Stimulated activated CD4-positive, alpha-beta T cell treated with anti-CD3 and anti-CD28 coated beads, Interleukin-15, amount 100 ng/mL, for 24 hours (primary cell): ENCODE measurements around the gene ARHGAP26.

Source experiments
- DNase-seq: peaks from one replicate; pipeline ENCODE4 v3.0.0-alpha.2; 2020

Gene ARHGAP26

DNA sequence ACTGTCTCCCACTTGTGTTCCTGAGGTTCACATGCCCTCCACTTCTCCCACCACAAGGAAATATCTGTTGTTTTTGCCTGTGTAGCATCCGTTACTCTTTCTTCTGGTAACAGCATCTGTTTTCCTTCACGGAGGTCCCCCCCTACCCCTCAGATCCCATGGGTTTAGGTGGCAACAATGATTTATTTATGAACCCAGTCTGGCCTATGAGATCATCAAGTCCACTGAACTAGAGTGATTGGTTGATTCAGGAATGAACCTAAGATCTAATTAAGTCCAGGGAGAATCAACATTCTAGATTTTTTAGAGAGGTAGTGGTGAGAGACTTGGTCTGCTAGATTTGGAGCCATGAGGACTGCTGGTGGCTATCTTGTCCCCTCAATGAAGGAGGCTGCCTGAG lies 466.5 kb downstream of the ARHGAP26 start:
- no peak for DNase-seq

DNA sequence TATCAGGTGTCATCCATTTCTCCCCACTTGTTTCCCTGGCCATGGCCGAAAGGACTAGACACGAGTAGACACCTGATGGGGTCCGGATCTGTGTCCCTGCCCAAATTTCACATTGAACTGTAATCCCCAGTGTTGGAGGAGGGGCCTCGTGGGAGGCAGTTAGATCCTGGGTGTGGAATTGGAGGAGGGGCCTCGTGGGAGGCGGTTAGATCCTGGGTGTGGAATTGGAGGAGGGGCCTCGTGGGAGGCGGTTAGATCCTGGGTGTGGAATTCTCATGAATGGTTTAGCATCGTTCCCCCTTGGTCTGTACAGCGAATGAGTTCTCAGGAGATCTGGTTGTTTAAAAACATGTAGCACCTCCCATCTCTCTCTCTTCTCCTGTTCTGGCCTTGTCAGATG lies 467.5 kb downstream of the ARHGAP26 start:
- DNase-seq, result no peak

DNA sequence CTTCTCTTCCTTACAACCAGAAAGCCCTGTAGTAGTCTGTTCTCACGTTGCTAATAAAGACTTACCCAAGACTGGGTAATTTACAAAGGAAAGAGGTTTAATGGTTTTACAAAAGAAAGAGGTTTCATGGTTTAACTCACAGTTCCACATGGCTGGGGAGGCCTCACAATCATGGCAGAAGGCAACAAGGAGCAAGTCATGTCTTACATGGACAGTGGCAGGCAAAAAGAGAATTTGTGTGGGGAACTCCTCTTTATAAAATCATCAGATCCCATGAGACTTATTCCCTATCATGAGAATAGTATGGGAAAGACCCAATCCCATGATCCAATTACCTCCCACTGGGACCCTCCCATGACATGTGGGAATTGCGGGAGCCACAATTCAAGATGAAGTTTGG lies 468.4 kb downstream of the ARHGAP26 start:
- DNase-seq, result no peak

GRCh38 chr5:143239882-143240518 lies 469.8 kb downstream of the ARHGAP26 start:
- no peak for DNase-seq

DNA sequence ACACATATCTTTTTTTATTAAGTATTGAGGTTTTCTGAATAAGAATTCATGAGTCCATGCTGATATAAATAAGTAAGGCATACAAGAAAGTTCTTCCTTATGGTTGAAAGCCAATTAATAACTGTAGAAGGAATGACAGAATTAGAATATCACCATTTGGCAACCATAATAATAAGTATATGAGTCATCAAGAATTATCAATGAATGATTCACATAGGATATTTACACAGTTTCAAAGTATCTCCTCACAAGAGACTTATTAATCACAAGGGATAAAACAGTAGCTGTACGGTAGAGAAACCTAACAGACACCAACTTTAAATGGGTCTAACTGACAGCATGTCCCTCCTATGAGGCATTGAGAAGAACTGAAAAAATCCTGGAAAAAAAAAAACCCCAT lies 471.7 kb downstream of the ARHGAP26 start:
- DNase-seq, result no peak

DNA sequence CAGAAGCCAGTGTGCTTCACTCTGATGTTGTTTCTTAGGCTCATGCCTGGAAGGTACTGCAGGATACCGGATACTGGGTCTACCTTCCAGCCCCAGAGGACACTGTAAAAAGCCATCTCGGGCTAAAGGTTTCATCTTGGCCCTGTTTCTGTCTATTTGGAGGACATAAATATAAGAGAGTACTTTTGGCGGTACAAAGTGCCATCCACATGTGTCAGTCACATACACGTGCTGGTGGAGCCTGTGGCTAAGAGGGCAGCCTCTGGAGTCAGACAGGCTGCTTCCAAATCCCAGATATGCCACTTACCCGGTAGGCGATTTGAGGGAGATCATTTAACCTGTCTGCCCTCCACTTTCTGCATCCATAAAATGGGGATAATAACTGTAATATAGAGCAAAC lies 472.9 kb downstream of the ARHGAP26 start:
- no peak for DNase-seq

DNA sequence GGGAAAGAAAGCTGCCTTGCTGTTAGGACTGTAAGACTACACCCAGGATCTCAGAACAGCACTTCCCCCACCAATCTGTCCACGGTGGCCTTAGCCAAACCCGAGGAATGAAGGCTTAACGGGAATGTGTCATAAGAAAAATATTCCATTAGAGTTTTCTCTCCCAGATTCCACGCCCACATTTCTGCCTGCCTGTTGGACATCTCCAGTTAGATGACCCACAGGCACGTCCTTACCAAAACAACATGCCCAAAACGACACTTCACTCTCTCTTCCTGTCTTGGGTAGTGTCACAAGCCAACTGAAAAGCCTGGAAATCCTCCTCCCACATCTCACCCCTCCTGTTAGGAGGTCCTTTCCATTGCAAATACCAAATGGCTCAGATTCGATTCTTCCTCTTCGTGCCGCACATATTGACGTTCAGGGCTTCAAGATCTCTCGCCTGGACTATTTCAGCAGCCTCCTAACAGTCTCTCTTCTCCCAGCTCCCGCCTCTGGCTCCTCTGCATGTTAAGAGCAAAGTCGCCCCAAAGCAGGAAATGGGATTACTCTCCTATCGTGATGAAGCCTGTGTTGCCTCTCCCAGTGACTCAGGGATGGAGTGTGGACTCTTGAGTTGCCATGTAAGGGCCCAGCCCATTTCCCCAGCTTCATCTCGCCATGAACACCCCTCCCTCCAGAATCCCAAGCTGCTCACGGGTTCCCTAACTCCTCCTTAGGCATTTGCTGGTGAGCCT lies 474.0 kb downstream of the ARHGAP26 start:
- DNase-seq, result no peak

DNA sequence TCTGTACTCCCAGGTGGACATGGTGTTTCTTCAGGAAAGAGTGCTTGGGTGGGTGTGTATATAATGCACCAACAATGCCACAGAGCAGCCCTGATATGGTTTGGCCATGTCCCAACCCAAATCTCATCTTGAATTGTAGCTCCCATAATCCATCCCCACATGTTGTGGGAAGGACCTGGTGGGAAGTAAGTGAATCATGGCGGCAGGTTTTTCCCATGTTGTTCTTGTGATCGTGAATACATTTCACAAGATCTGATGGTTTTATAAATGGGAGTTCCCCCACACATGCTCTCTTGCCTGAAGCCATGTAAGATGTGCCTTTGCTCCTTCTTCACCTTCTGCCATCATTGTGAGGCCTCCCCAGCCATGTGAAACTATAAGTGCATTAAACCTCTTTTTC lies 474.8 kb downstream of the ARHGAP26 start:
- DNase-seq, result no peak

DNA sequence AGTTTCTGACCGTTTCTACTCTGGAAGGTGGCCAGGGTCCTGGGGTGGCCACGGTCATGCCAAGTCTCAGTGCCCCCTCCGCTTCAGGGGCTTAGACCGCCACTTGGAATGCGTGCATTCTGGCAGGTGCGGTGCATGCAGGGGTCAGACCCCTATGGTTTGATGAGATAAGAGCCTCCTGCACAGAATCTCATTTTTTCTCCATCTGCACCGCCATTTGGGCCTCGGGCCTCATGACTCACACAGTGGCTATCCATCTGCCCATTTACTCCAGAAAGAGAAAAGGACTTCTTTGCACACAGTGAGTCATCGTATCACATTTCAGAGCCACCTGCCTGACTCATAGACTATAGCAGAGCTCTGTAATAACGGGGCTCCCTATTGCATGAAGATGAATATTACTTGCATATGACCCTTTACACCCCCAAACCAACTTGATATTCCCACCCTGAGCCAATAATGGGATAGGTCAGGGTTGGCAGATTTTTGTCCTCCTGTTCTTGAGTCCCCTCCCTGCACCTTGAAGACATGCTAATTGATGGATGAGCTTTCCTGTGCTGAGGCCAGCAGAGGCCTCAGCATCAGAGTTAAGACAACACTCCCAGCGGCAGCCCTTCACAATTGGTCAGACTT lies 475.9 kb downstream of the ARHGAP26 start:
- DNase-seq, result no peak

- DNase-seq, result no peak
These were observed 477.1 kb downstream of the ARHGAP26 start for GRCh38 chr5:143247134-143247815.

- DNase-seq, result no peak
These were observed 478.2 kb downstream of the ARHGAP26 start for GRCh38 chr5:143248391-143248790.

- DNase-seq, result no peak
These were observed 478.8 kb downstream of the ARHGAP26 start for GRCh38 chr5:143248822-143249579.

DNA sequence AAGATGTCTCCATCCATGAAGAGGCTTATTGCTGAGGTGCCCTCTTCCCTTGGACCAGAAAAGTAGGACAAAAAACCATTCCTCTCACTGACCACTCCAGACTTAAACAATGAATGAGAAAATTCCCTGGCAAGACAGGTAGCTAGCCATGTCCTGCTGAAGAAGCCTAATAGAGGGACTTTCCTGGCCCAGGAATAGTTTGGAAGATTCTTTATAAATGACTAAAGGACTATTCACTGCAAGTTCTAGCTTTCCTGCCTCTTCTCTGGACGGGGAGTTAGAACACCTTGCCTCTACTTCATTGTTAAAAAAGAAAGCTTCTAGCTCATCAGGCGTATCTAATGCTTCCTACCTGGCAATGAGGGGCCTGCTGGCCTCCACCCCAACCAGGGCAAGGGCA lies 479.7 kb downstream of the ARHGAP26 start:
- no peak for DNase-seq

GRCh38 chr5:143251190-143251589 lies 481.0 kb downstream of the ARHGAP26 start:
- DNase-seq, result no peak

DNA sequence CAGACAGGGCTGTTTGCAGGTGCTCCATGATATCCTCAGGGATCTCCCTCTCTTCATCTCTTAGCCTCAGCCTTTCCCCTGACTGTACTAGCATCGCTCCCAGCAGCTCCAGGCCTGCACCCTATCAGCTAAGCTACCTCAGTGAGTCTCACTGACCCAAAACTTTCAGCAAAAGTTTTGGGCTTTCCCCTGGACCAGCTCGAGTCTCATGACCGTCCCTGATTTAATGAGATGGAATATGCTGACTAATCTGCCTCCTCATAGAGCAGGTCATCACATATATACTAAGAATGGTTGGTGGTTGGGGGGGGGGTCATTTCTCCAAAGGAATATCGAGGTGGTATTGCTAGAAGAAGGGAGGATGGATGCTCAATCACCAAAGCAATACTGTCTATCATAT lies 481.8 kb downstream of the ARHGAP26 start:
- DNase-seq, result no peak

GRCh38 chr5:143254819-143255218 lies 484.6 kb downstream of the ARHGAP26 start:
- DNase-seq, result no peak

DNA sequence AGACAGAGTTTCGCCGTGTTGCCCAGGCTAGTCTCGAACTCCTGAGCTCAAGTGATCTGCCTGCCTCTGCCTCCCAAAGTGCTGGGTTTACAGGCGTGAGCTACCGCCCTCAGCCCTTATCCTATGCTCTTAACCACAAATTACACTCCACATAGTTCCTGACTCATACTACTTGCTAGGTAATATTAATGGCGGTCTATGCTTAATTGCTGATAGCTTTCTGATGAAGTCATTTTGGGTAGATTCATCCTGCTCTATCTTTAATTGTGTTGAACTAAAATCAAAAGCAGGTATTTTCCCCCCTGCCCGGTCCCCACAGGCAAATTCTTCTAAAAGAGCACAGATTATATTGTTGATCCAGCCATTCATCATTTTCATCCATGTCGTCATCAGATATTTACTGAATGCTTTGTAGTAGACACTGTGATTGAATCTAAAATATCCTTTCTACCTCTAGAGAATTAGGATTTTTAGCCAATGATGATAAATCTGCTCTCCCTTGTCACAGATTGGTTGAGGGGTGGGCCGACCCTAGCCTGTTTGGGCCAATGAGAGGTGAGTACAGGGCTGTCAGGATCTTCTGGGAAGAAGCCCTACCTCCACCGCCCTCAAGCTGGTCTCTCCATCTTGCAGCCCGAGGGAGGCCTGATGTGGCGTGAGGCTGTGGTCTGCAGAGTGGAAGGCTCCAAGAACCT lies 488.5 kb downstream of the ARHGAP26 start:
- no peak for DNase-seq

- no peak for DNase-seq
These were observed 489.1 kb downstream of the ARHGAP26 start for GRCh38 chr5:143259254-143259605.

DNA sequence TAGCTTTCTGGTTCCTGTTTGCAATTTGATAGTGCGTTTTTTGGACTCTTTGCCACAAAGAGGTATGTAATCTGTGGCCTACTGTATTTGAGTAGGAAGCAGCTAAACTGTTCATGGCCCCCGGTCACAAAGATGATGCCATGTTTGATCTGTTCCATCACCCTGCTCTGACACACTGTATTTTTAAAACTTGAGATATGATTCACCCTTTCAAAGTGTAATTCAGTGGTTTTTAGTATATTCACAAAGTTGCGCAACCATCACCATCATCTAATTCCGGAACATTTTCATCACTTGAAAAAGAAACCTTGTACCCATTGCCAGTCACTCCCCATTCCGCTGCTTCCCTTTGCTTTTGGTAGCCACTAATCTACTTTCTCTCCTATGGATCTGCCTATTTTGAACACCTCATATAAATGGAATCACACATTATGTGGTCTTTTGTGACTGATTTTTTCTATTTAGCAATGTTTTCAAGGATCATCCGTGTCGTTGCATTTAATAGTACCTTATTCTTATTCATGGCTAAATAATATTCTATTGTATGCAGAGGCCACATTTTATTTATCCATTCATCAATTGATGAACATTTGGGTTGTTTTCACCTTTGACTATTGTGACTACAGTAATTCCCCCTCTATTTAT lies 491.7 kb downstream of the ARHGAP26 start:
- DNase-seq, result peak; percentile 16

- DNase-seq, result no peak
These were observed 492.4 kb downstream of the ARHGAP26 start for GRCh38 chr5:143262393-143263174.

DNA sequence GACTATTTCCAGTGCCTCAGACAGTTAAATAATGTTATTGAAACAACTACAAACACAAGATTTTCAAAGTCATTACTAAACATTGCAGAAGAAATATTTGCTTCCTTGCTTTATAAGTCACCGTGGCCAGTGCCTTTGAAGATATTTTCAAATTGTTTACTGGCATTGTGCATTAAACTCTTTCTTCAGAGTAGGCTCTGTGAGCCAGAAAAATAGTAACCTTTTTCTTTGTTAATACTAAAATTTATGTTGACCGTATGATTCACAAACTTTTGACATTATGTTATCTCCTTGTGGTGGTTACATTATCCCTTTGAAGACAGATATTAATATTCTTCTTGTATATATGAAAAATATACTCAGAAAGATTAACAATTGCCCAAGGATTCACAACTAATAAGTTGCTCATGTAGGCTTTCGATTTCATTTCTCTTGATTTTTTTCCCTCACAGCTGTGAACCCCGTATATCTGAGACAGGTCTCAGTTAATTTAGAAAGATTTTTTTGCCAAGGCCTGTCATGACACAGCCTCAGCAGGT lies 493.2 kb downstream of the ARHGAP26 start:
- no peak for DNase-seq
